GM19025 (cell line): ENCODE measurements around the gene TRIM51.
"Not testable (repeated sequence)": the region's sequence is repeated elsewhere in the genome, so short reads cannot be mapped to it uniquely, and the experiment has no call there.

Experiments
- ATAC-seq: cut with Tn5 transposase; IDR thresholded peaks from one replicate; pipeline ENCODE4 v1.9.1; 2021; ENCODE audit warnings: mild to moderate bottlenecking, low read depth, moderate library complexity; ENCODE audit not compliant: unreplicated experiment

Gene TRIM51, protein sequence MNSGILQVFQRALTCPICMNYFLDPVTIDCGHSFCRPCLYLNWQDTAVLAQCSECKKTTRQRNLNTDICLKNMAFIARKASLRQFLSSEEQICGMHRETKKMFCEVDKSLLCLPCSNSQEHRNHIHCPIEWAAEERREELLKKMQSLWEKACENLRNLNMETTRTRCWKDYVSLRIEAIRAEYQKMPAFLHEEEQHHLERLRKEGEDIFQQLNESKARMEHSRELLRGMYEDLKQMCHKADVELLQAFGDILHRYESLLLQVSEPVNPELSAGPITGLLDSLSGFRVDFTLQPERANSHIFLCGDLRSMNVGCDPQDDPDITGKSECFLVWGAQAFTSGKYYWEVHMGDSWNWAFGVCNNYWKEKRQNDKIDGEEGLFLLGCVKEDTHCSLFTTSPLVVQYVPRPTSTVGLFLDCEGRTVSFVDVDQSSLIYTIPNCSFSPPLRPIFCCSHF

DNA sequence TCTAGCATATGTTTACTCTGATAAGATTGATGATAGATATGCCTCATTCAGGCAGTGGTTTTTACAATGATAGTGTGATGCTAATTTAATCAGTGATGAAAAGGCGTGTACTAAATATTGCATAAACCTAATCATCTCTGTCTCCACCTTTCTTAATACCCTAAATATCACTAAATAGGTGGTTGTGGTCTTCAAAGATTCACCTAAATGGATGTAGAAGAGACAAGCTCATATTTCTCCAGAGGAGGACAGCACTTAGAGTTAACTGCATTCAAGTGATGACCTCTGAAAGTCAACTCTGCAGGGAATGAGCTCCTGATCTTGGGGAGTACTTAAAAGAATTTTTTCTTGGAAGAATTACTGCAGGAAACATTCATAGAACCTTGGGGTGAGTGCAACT lies at the start of gene TRIM51:
Gene TRIM51, plus strand, starts transcription at position 301 of the 400 bp plus-strand sequence. CDS start 2,132 bp downstream, outside the sequence.
- ATAC-seq = not testable (repeated sequence)

DNA sequence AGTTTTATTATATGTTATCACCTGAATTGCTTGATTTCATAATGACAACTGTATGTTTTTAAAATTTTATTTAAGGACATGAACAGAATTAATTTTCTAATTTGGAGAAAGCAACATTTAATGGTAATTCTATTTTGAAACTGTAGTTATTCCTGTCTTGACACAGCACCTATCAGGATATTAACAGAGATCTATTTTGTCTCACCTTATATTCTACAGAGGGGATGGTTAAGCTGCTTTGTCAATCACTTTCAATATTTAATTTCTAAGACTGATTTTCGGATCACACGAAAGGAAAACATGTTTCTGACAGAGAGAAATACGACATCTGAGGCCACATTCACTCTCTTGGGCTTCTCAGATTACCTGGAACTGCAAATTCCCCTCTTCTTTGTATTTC lies 44.6 kb upstream of the TRIM51 start, which contains the start of gene OR5D16:
Gene OR5D16, plus strand, starts transcription at position 301 of the 400 bp plus-strand sequence. Its CDS starts 0 bp downstream, at position 301.
- ATAC-seq = no peak

DNA sequence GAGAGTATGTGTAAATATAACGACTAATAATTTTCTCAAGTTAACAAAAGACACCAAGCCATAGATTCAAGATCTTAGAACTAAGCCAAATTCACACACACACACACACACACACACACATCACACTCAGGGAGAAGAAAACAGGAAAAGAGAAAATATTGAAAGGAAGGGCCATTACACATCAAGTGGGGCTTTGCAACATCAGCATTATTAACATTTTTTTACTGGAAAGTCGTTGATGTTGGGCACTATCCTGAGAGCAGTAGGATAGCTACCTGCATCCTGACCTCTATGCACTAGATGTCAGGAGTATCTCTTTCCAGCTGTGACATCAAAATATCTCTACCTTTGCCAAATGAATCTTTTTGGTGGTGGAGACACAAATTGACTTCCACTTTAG lies 35.6 kb upstream of the TRIM51 start:
- no peak for ATAC-seq

DNA sequence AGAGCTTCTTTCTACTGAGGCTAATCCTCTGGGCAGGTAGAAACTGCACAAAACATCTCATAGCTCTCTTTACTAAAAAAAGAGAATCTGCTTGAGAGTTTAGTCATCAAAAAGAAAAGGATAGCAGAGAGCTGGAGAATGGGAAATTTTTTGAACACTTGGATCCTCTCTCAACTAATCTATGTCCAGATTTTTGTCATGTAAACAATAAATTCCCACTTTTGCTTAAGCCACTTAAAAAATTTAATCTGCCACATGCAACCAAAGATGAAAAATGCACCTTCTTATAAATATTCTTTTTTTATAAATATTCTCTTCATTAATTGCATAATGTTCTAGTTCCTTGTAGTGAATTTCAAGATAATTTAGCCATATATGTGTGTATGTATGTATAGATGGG lies 34.1 kb upstream of the TRIM51 start:
- ATAC-seq = no peak

DNA sequence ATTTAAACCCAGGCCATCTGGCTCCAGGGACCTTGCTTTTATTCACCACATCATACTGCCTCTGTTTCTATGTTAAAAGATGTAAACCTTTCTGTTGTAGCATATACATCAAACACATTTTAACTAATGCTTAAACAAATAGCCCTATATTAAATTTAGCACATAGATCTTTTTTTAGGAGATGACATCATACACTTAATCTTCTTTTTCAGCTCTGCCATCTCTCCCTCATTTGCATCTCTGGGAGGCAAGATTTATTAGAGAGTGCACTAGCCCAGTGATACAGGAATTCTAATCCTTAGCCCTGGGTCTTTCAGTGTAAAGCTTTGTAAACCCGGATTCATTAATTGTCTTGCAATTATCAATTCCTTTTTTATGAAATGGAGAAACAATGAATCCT lies 31.0 kb upstream of the TRIM51 start:
- no peak for ATAC-seq

DNA sequence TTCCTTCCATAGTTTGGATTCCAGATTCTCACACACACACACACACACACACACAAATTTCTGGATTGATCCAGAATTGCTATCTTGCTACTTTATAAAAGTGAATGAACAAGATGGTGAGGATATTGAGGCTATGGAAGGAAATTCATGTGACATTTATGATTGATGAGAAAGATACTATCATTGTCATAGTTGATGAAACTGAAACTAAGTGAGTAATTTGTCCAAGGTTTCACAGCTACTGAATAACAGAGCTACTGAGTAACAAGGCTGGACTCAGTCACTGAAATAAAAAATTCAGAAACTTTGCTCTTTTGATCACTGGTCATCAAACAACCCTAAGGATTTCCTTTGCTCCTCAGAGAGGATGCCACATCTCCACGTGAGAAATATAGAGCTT lies 28.4 kb upstream of the TRIM51 start:
- ATAC-seq = no peak

DNA sequence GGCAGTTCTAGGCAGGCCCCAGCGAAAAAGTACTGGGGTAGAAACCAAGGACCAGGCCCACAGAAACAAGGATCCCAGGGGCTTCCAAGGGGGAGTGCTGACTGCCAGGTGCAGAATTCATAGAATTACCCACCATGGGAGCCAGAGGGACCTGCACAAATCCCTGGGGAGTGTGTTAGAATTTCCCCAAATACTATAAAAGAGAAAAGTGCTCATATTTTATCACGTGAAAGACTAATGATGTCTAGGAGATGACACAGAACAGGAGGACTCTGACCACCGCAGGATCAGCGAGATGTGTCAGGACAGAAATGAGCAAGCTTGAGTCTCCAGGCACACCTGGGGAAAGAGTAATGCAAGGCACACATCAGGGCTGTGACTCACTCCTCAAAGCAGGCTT lies 15.7 kb upstream of the TRIM51 start:
- not testable (repeated sequence) for ATAC-seq

DNA sequence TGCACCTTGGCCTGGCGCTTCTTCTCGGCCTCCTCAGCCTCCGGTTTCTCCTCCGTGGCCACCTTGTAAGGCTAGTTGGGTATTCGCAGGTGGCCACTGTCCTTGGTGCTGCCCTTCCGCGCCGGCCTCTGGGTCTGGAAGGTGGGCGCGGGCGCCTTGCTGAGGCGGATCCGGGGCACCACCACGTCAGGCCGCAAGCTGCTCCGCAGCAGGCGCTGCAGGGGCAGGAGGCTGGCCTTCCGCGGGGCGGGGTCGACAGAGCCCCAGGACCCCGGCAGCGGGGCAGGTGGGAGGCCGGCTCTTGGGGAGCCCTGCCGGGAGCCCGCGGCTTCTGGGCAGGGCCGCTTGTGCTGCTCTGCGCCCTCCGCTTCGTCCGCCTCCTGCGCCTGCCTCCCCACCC lies 10.4 kb upstream of the TRIM51 start:
- ATAC-seq = not testable (repeated sequence)

DNA sequence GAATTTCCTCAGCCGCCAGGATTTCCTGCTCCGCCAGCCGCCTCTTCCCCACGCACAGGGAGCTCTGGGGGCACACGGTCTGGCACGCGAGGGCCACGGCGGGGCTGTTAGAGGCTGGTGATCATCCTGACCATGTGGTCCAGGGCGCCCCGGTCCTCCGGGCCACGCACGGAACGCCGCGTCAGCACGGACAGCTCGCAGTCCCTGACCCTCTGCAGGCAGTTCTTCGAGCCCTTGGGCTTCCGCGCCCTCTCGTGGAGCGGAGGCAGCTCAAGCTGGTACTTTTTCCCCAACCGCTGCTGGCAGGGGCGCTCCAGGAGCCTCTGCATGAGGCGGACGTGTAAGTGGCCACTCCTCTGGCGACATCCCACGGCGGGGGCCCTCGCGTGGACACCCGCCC lies 10.0 kb upstream of the TRIM51 start:
- ATAC-seq = not testable (repeated sequence)

DNA sequence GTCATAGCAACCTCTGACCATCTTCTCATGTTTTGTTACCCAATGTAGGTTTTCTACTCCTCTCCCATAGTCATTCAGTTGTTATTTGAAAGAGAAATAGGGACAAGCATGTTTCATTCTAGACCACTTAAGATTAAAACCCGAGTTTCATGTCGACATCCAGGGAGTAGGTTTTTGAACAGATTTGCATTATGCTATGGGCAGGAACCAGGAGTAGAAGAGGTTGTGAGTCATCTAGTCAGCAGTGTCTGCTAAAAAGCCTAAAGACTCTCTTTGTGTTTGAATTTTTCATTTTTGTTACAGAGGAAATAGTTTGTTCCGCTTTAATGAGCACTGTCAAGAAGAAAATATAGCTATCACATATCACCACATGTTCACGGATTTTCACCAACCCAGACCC lies 1.9 kb downstream of the TRIM51 start:
- not testable (repeated sequence) for ATAC-seq

DNA sequence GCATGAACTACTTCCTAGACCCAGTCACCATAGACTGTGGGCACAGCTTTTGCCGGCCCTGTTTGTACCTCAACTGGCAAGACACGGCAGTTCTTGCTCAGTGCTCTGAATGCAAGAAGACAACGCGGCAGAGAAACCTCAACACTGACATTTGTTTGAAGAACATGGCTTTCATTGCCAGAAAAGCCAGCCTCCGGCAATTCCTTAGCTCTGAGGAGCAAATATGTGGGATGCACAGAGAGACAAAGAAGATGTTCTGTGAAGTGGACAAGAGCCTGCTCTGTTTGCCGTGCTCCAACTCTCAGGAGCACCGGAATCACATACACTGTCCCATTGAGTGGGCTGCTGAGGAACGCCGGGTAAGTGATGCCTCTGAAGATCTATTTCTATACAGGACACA lies 2.4 kb downstream of the TRIM51 start:
- not testable (repeated sequence) for ATAC-seq

DNA sequence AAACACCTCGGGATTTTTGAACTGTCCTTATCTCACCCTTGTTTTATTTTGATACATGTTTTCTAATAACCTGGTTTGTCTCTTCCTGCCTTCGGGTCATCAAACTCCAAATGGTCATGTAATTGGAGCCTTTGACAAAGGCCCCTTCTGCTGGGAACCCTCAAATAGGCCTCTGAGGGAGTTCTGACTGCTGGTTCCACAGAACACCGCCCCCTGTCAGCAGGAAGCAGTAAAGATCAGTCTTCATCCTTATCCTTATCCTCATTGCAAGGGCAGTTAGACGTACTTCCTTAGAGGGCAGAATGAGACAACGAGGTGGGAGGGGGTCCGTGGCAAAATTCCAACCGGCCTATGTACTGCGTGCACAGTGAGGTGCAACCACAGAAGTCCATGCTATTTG lies 12.1 kb downstream of the TRIM51 start:
- ATAC-seq = no peak

DNA sequence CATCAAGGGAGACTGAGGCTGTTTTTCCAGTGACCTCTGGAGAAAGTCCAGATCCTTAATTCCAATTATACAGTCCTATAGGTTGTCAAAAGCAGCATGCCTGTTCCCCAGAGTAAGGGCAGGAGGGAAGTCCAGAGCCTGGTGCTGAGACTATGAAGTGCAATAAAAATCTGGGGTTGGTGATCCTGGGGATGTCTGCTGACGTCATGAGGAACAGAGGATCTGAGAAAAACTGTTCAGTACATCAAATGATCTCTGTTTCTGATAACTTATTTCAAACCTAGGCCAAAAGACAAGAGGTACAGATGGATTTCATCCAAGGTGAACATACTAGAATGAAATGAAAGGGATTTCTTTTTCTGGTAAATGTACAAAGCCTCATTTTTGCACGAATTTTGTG lies 19.2 kb downstream of the TRIM51 start:
- no peak for ATAC-seq

DNA sequence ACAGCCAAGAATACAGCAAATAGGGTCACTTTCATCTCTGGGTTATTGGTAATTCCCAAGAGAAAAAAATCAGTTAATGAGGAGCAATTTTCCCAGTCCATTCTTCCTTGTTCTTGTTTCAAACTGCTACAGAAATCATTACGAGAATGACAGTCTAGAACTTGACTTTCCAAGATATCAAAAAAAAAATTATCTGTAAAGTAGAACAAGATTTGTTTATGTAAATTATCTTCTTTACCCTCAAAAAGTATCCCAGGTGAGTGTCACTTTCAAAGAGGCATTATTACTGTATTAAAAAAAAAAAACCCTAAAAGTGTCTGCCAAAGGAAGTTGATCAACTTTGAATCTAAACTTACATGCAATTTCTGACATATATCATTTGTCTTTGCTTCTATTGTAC lies 31.4 kb downstream of the TRIM51 start, which contains the start of gene OR5W2:
Gene OR5W2, minus strand, starts transcription at position 101 of the 400 bp plus-strand sequence. Its CDS starts 0 bp downstream, at position 101.
- no peak for ATAC-seq

DNA sequence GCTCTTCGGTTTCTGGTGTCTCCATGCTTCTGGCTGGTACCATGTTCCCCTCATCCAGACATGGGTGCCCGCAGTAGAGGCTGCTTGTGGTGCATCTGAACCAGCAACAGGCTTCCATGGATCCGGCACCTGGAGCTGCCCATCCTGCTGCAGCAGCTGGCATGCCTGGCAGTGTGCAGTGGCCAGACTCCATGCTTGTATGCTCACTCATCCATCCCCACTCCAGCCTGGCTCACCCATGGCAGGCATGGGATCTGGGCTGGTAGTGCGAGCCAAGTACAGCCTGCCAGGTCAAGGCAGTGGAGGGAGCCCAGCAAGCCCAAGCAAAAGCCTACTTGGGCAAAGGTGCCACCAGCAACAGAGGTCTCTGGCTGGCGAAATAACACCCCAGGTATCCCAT lies 37.4 kb downstream of the TRIM51 start:
- no peak for ATAC-seq

DNA sequence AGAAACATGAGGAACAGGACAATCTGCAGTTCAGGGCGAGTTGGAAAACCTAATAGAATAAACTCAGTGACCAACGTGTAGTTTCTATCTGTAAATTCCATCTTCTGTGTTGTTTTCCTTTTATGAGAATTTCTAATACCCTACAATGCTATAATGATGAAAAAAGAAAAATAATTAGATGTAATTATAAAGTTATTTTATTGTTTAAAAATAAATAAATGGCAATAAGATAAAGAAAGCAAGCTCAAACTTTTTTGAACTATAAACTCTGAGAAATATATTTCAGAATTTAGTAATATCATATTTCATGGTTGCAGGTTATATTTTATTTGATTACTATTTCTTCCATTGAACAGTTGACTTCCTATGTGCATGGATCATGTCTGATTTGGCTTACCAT lies 53.2 kb downstream of the TRIM51 start, which contains the start of gene OR5I1:
Gene OR5I1, minus strand, starts transcription at position 101 of the 400 bp plus-strand sequence. Its CDS starts 0 bp downstream, at position 101.
- ATAC-seq = no peak
